ENCODE results near the gene LDB2.

LDB2 gene

GRCh38 chr4:16626945-16627344 is 271.5 kb downstream of the LDB2 start:
- Histone ChIP-seq H2AK5ac (ENCODE audit: low read length) (no peak overlapping the region), H2BK120ac (ENCODE audit: low read depth, low read length) (no peak overlapping the region), H4K5ac (ENCODE audit: low read length) (no peak overlapping the region), H3K27ac (ENCODE audit: low read depth, low read length) (no peak overlapping the region), H2BK15ac (replicated peaks; ENCODE audit: low read depth) (no peak overlapping the region), H3K23ac (ENCODE audit: low read length) (no peak overlapping the region), H3K36me3 (ENCODE audit: control insufficient read depth, insufficient read depth, low read length) (no peaks in the 10 kb centered on the region), H4K8ac (ENCODE audit: low read depth, low read length) (no peak overlapping the region), H3K4me3 (ENCODE audit: low read length) (no peak overlapping the region), H3K79me1 (ENCODE audit: low read length) (peaks cover 16% of the 10 kb centered on the region), H3K4ac (ENCODE audit: low read depth, low read length) (no peak overlapping the region), H3K4me2 (ENCODE audit: low read length) (no peak overlapping the region), H3K9ac (ENCODE audit: low read length) (no peak overlapping the region), H3K56ac (ENCODE audit: low read length) (no peak overlapping the region), H2BK5ac (ENCODE audit: low read length) (no peak overlapping the region), H3K79me2 (ENCODE audit: control insufficient read depth, insufficient read depth, low read length) (peaks cover 2% of the 10 kb centered on the region), H3K27me3 (ENCODE audit: insufficient read depth, low read length, poor library complexity) (no peaks in the 10 kb centered on the region), H3K4me1 (ENCODE audit: control insufficient read depth, low read depth, low read length) (no peaks in the 10 kb centered on the region), H3K18ac (ENCODE audit: low read length) (no peak overlapping the region)
- peak; percentile 25 for DNase-seq
- WGBS (ENCODE audit: extremely low coverage, insufficient coverage, low lambda C conversion rate), result no CpG with 5 or more reads among the region's 5 CpGs

DNA sequence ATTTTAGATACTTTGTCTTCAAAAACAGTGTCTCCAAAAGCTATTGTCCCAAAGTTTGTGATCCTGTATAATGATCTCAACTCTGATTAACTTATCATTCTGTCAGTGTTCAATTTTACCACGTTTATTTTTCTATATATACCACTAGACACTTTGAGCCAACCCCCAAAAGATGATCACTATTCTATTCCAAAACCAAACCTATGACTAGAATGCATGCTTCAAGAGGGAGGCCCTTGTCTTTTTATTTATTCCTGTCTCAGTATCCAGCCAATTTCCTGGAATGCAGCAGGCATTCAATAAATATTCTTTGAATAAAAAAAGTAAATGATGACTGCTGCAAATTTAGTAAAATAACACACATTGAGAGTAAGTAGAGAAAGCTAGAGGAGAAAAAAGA is 275.6 kb downstream of the LDB2 start:
- Histone ChIP-seq H3K23ac (ENCODE audit: low read length) (no peak overlapping the region), H3K4ac (ENCODE audit: low read depth, low read length) (no peak overlapping the region), H3K4me2 (ENCODE audit: low read length) (no peak overlapping the region), H3K27ac (ENCODE audit: low read depth, low read length) (no peak overlapping the region), H4K5ac (ENCODE audit: low read length) (no peak overlapping the region), H3K4me3 (ENCODE audit: low read length) (no peak overlapping the region), H3K27me3 (ENCODE audit: insufficient read depth, low read length, poor library complexity) (no peaks in the 10 kb centered on the region), H2BK120ac (ENCODE audit: low read depth, low read length) (no peak overlapping the region), H3K79me1 (ENCODE audit: low read length) (peaks cover 16% of the 10 kb centered on the region), H3K56ac (ENCODE audit: low read length) (no peak overlapping the region), H2BK5ac (ENCODE audit: low read length) (no peak overlapping the region), H3K4me1 (ENCODE audit: control insufficient read depth, low read depth, low read length) (peaks cover 5% of the 10 kb centered on the region), H3K18ac (ENCODE audit: low read length) (no peak overlapping the region), H3K79me2 (ENCODE audit: control insufficient read depth, insufficient read depth, low read length) (peaks cover 1% of the 10 kb centered on the region), H3K9ac (ENCODE audit: low read length) (no peak overlapping the region), H2BK15ac (replicated peaks; ENCODE audit: low read depth) (no peak overlapping the region), H4K8ac (ENCODE audit: low read depth, low read length) (no peak overlapping the region), H3K36me3 (ENCODE audit: control insufficient read depth, insufficient read depth, low read length) (no peaks in the 10 kb centered on the region), H2AK5ac (ENCODE audit: low read length) (no peak overlapping the region)
- no peak for DNase-seq
- 100% methylated on average over 1 of the region's 1 CpG for WGBS (ENCODE audit: extremely low coverage, insufficient coverage, low lambda C conversion rate)

DNA sequence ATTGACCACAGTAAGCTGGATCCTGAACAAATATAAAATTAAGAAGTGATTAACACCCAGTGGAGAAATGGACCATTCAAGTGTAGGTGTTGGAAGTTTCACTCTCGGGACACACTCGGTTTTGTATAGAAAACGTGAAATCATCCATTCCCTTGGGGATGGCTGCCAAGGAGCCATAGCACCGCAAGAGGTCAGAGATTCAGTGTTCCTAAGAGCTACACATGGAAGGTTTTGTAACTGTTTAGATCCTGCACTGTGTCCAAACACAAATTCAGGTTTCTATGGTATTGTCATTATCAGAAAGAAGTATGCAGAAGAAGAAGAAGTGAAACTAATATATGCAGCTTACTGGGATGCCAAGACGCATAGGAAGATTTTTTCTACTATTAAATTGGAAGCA is 281.0 kb downstream of the LDB2 start:
- Histone ChIP-seq H3K27me3 (ENCODE audit: insufficient read depth, low read length, poor library complexity) (no peaks in the 10 kb centered on the region), H3K79me2 (ENCODE audit: control insufficient read depth, insufficient read depth, low read length) (peaks cover 3% of the 10 kb centered on the region), H4K5ac (ENCODE audit: low read length) (no peak overlapping the region), H2BK5ac (ENCODE audit: low read length) (no peak overlapping the region), H3K56ac (ENCODE audit: low read length) (no peak overlapping the region), H2AK5ac (ENCODE audit: low read length) (no peak overlapping the region), H3K4me1 (ENCODE audit: control insufficient read depth, low read depth, low read length) (peaks cover 5% of the 10 kb centered on the region), H3K4me2 (ENCODE audit: low read length) (no peak overlapping the region), H3K27ac (ENCODE audit: low read depth, low read length) (no peak overlapping the region), H4K8ac (ENCODE audit: low read depth, low read length) (no peak overlapping the region), H3K79me1 (ENCODE audit: low read length) (peaks cover 16% of the 10 kb centered on the region), H3K9ac (ENCODE audit: low read length) (no peak overlapping the region), H3K18ac (ENCODE audit: low read length) (no peak overlapping the region), H3K4ac (ENCODE audit: low read depth, low read length) (no peak overlapping the region), H3K36me3 (ENCODE audit: control insufficient read depth, insufficient read depth, low read length) (no peaks in the 10 kb centered on the region), H3K4me3 (ENCODE audit: low read length) (no peak overlapping the region), H2BK15ac (replicated peaks; ENCODE audit: low read depth) (no peak overlapping the region), H2BK120ac (ENCODE audit: low read depth, low read length) (no peak overlapping the region), H3K23ac (ENCODE audit: low read length) (no peak overlapping the region)
- no CpG with 5 or more reads among the region's 5 CpGs for WGBS (ENCODE audit: extremely low coverage, insufficient coverage, low lambda C conversion rate)
- no peak for DNase-seq

GRCh38 chr4:16617011-16617410 is 281.4 kb downstream of the LDB2 start:
- H3K23ac ChIP-seq (ENCODE audit: low read length), result no peak overlapping the region
- H2BK5ac ChIP-seq (ENCODE audit: low read length), result no peak overlapping the region
- no peak overlapping the region for H3K4me3 ChIP-seq (ENCODE audit: low read length)
- no peaks in the 10 kb centered on the region for H3K27me3 ChIP-seq (ENCODE audit: insufficient read depth, low read length, poor library complexity)
- peak overlapping the region; percentile 53 for H3K18ac ChIP-seq (ENCODE audit: low read length)
- H4K8ac ChIP-seq (ENCODE audit: low read depth, low read length), result no peak overlapping the region
- H3K4me2 ChIP-seq (ENCODE audit: low read length), result no peak overlapping the region
- H3K9ac ChIP-seq (ENCODE audit: low read length), result no peak overlapping the region
- no peak overlapping the region for H4K5ac ChIP-seq (ENCODE audit: low read length)
- H2BK15ac ChIP-seq (replicated peaks; ENCODE audit: low read depth), result no peak overlapping the region
- no peak for DNase-seq
- H3K79me2 ChIP-seq (ENCODE audit: control insufficient read depth, insufficient read depth, low read length), result peaks cover 3% of the 10 kb centered on the region
- H3K79me1 ChIP-seq (ENCODE audit: low read length), result peaks cover 16% of the 10 kb centered on the region
- no peak overlapping the region for H3K56ac ChIP-seq (ENCODE audit: low read length)
- H3K4me1 ChIP-seq (ENCODE audit: control insufficient read depth, low read depth, low read length), result peaks cover 5% of the 10 kb centered on the region
- H3K36me3 ChIP-seq (ENCODE audit: control insufficient read depth, insufficient read depth, low read length), result no peaks in the 10 kb centered on the region
- H3K4ac ChIP-seq (ENCODE audit: low read depth, low read length), result no peak overlapping the region
- no peak overlapping the region for H2BK120ac ChIP-seq (ENCODE audit: low read depth, low read length)
- H3K27ac ChIP-seq (ENCODE audit: low read depth, low read length), result no peak overlapping the region
- no CpG with 5 or more reads among the region's 6 CpGs for WGBS (ENCODE audit: extremely low coverage, insufficient coverage, low lambda C conversion rate)
- no peak overlapping the region for H2AK5ac ChIP-seq (ENCODE audit: low read length)

GRCh38 chr4:16609170-16609758 is 289.2 kb downstream of the LDB2 start:
- no peak overlapping the region for H2BK5ac ChIP-seq (ENCODE audit: low read length)
- peak overlapping the region; percentile 34 for H3K18ac ChIP-seq (ENCODE audit: low read length)
- H3K27me3 ChIP-seq (ENCODE audit: insufficient read depth, low read length, poor library complexity), result no peaks in the 10 kb centered on the region
- H3K56ac ChIP-seq (ENCODE audit: low read length), result no peak overlapping the region
- no peak overlapping the region for H4K5ac ChIP-seq (ENCODE audit: low read length)
- H3K4me2 ChIP-seq (ENCODE audit: low read length), result no peak overlapping the region
- H3K9ac ChIP-seq (ENCODE audit: low read length), result peak overlapping the region; percentile 11
- H2BK15ac ChIP-seq (replicated peaks; ENCODE audit: low read depth), result no peak overlapping the region
- H3K27ac ChIP-seq (ENCODE audit: low read depth, low read length), result no peak overlapping the region
- no peak overlapping the region for H3K4ac ChIP-seq (ENCODE audit: low read depth, low read length)
- peaks cover 16% of the 10 kb centered on the region for H3K4me1 ChIP-seq (ENCODE audit: control insufficient read depth, low read depth, low read length)
- H3K79me1 ChIP-seq (ENCODE audit: low read length), result peaks cover 16% of the 10 kb centered on the region
- no CpG with 5 or more reads among the region's 10 CpGs for WGBS (ENCODE audit: extremely low coverage, insufficient coverage, low lambda C conversion rate)
- no peak overlapping the region for H2AK5ac ChIP-seq (ENCODE audit: low read length)
- no peak overlapping the region for H4K8ac ChIP-seq (ENCODE audit: low read depth, low read length)
- H2BK120ac ChIP-seq (ENCODE audit: low read depth, low read length), result no peak overlapping the region
- DNase-seq, result peak; percentile 31
- no peaks in the 10 kb centered on the region for H3K36me3 ChIP-seq (ENCODE audit: control insufficient read depth, insufficient read depth, low read length)
- H3K79me2 ChIP-seq (ENCODE audit: control insufficient read depth, insufficient read depth, low read length), result peaks cover 12% of the 10 kb centered on the region
- no peak overlapping the region for H3K4me3 ChIP-seq (ENCODE audit: low read length)
- no peak overlapping the region for H3K23ac ChIP-seq (ENCODE audit: low read length)

DNA sequence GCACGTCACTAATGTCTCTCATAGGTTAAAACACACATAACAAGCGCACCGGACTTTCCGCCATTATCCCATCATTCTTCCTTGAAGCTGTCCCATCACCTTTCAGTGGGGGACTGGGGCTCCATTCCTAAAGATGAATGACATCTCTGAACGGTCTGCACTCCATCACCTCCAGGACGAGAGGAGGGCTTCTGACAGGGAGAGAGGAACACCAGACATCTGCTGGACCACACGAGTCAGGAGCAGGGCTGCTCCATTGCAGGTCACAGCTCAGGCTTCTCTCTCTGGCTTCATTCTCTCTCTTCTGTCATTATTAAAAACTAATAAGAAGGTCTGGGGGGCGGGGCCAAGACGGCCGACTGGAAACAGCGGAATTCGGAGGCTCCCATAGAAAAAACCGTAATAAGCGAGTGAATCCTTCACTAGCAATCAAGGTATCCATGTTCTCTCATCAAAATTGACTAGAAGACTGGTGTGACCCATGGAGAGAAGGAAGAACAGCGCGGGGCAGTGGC is 289.8 kb downstream of the LDB2 start:
- H3K4ac ChIP-seq (ENCODE audit: low read depth, low read length), result no peak overlapping the region
- no peak overlapping the region for H3K27ac ChIP-seq (ENCODE audit: low read depth, low read length)
- no CpG with 5 or more reads among the region's 16 CpGs for WGBS (ENCODE audit: extremely low coverage, insufficient coverage, low lambda C conversion rate)
- no peaks in the 10 kb centered on the region for H3K27me3 ChIP-seq (ENCODE audit: insufficient read depth, low read length, poor library complexity)
- no peaks in the 10 kb centered on the region for H3K36me3 ChIP-seq (ENCODE audit: control insufficient read depth, insufficient read depth, low read length)
- no peak overlapping the region for H4K5ac ChIP-seq (ENCODE audit: low read length)
- no peak overlapping the region for H3K56ac ChIP-seq (ENCODE audit: low read length)
- H3K4me3 ChIP-seq (ENCODE audit: low read length), result no peak overlapping the region
- no peak overlapping the region for H2BK120ac ChIP-seq (ENCODE audit: low read depth, low read length)
- no peak overlapping the region for H3K9ac ChIP-seq (ENCODE audit: low read length)
- no peak overlapping the region for H4K8ac ChIP-seq (ENCODE audit: low read depth, low read length)
- no peak overlapping the region for H2BK5ac ChIP-seq (ENCODE audit: low read length)
- peak overlapping the region; percentile 34 for H3K18ac ChIP-seq (ENCODE audit: low read length)
- no peak for DNase-seq
- no peak overlapping the region for H2BK15ac ChIP-seq (replicated peaks; ENCODE audit: low read depth)
- H3K4me1 ChIP-seq (ENCODE audit: control insufficient read depth, low read depth, low read length), result peaks cover 16% of the 10 kb centered on the region
- H2AK5ac ChIP-seq (ENCODE audit: low read length), result no peak overlapping the region
- H3K79me1 ChIP-seq (ENCODE audit: low read length), result peaks cover 16% of the 10 kb centered on the region
- H3K4me2 ChIP-seq (ENCODE audit: low read length), result no peak overlapping the region
- H3K23ac ChIP-seq (ENCODE audit: low read length), result no peak overlapping the region
- H3K79me2 ChIP-seq (ENCODE audit: control insufficient read depth, insufficient read depth, low read length), result peaks cover 12% of the 10 kb centered on the region

Data from mesendoderm (in vitro differentiated cells).